T-cell (primary cell): ENCODE data around the gene VPS37C. TPM values are rescaled to one million over a fixed set of nuclear protein-coding genes. Genes with fewer than 3 reads are reported as not detected.

Experiments
- ATAC-seq, 4 experiments: fragments of 200-7000 bp in 3 of 4; fragments of 150-1000 bp in 1 of 4; cut with Tn5 transposase; replicated peaks in 1 of 4; 1 replicate in 3 of 4; 2 replicates in 1 of 4; pipeline ENCODE4 v1.10.0; 2021; ENCODE audit warnings: moderate library complexity in 3 of 4, mild to moderate bottlenecking in 2 of 4, moderate number of reproducible peaks in 1 of 4
- CTCF ChIA-PET, 2 donors: fragments of 300-600 bp; sonication (Branson Sonifier 250); formaldehyde crosslinking; loops; one replicate each; lab custom pipeline; 2022; ENCODE audit warnings: antibody characterized with exemption in 2 of 2; lab: Charles Lee
- POLR2A ChIA-PET, 2 donors: fragments of 300-600 bp; sonication (Branson Sonifier 250); formaldehyde crosslinking; loops; one replicate each; lab custom pipeline; 2022; ENCODE audit warnings: antibody characterized with exemption in 2 of 2; lab: Charles Lee
- DNase-seq, 35 experiments: peaks; one replicate each; pipeline versions ENCODE4 v3.0.0 to v3.0.0-alpha.2; 2013 to 2023
- H3K27ac ChIP-seq: one replicate; pipeline ENCODE4 v1.5.1; 2013; ENCODE audit warnings: low read length
- H3K27me3 ChIP-seq, 2 experiments: replicated peaks in 1 of 2; 1 replicate in 1 of 2; 2 replicates in 1 of 2; pipeline versions ENCODE4 v1.6.1 to v1.7.0; 2013; ENCODE audit warnings: low read length in 1 of 2, mixed read lengths in 1 of 2; ENCODE audit not compliant: control insufficient read depth in 2 of 2, insufficient read depth in 2 of 2; ENCODE audit errors: extremely low read depth in 1 of 2
- H3K36me3 ChIP-seq, 2 donors: 1 replicate in 1 of 2; 2 replicates in 1 of 2; pipeline versions ENCODE4 v1.6.1 to v1.7.0; 2013; ENCODE audit warnings: low read length in 1 of 2; ENCODE audit not compliant: control insufficient read depth in 2 of 2, insufficient read depth in 1 of 2; ENCODE audit errors: extremely low read depth in 1 of 2
- H3K4me1 ChIP-seq, 2 experiments: 1 replicate in 1 of 2; 2 replicates in 1 of 2; pipeline versions ENCODE4 v1.6.1 to v1.7.0; 2013; ENCODE audit warnings: low read length in 2 of 2, mixed read lengths in 1 of 2; ENCODE audit not compliant: insufficient read depth in 2 of 2, control insufficient read depth in 1 of 2; ENCODE audit errors: extremely low read depth in 1 of 2
- H3K4me3 ChIP-seq, 2 donors: 1 replicate in 1 of 2; 2 replicates in 1 of 2; pipeline versions ENCODE4 v1.5.1 to v1.7.0; 2013; ENCODE audit warnings: mild to moderate bottlenecking in 2 of 2, low read length in 1 of 2, moderate library complexity in 1 of 2; ENCODE audit not compliant: control insufficient read depth in 1 of 2; ENCODE audit errors: extremely low read depth in 1 of 2
- H3K9me3 ChIP-seq: 2 replicates; pipeline ENCODE4 v1.7.0; 2013
- H3K27ac Mint-ChIP-seq, 2 donors: one replicate each; pipeline ENCODE4 v1.8.0; 2020 to 2021; ENCODE audit warnings: mild to moderate bottlenecking in 2 of 2, mixed read lengths in 2 of 2
- H3K27me3 Mint-ChIP-seq, 2 donors: one replicate each; pipeline ENCODE4 v1.8.0; 2021 to 2022; ENCODE audit warnings: mixed read lengths in 2 of 2
- H3K36me3 Mint-ChIP-seq: one replicate; pipeline ENCODE4 v1.8.0; 2021; ENCODE audit warnings: mixed read lengths
- H3K4me1 Mint-ChIP-seq, 3 donors: one replicate each; pipeline ENCODE4 v1.8.0; 2020 to 2022; ENCODE audit warnings: mixed read lengths in 3 of 3, mild to moderate bottlenecking in 1 of 3
- H3K4me3 Mint-ChIP-seq, 3 donors: one replicate each; pipeline ENCODE4 v1.8.0; 2020 to 2022; ENCODE audit warnings: mild to moderate bottlenecking in 3 of 3, mixed read lengths in 3 of 3, moderate library complexity in 3 of 3
- H3K9me3 Mint-ChIP-seq, 3 donors: one replicate each; pipeline ENCODE4 v1.8.0; 2020 to 2022; ENCODE audit warnings: mixed read lengths in 3 of 3
- WGBS: methylation state at CpG from one replicate; pipeline ENCODE4 v1.1.5; 2013; ENCODE audit warnings: missing lambda C conversion rate; ENCODE audit not compliant: insufficient coverage; 5-methylcytosine and 5-hydroxymethylcytosine counted together
- total RNA-seq, 35 experiments: library from RNA in 6 of 35; stranded (reverse) in 6 of 35; fragments of 120-200 nt in 1 of 35; gene quantifications; one replicate each; pipeline versions ENCODE4 v1.2.1 to v1.2.4 and lab custom pipeline; 2013 to 2026

Gene VPS37C
- total RNA-seq, 5 donors from 2014 or later (not counting 1 experiment from before 2014, with no cell fraction given), result 3.3 to 7.9 (median 7.3) TPM

DNA sequence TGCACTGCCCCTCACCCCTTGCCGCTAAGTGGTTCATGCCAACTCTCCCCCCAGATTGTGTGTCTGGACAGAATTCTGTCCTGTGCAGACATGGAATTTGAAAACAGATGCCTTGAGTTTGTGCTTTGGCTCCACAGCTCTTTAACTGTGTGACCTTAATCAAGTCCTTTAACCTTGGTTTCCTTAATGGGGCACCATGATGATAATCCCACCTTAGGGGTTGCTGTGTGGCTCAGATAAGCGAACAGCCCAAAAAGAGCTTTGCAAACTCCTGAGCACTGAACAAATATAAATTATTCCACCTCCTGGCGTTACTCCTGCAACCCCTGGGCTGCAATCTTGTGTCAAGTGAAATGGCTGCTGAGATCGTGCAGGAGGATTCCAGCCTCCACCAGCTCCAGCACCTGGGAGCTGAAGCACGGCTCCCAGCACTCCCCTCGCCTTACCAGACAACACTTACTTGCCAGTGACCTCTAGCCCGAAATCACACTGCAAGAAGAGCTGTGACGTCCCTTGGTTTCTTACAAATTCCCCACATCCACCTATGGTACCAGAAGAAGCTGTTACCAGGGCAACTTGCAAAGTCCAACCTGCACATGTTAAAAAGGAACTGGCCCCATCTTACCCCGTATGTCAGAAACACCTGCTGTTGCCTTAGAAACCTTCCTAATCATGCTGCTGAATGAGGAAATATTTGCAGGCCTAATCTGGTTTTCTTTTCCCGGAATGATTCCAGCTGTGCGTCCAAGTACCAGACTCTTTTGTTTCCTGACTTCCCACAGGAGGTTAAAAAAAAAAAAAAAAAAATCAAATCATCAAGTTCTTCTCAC, 13.2 kb downstream of the VPS37C start:
- Histone ChIP-seq H3K36me3 (no peaks in the 10 kb centered on the region), H3K4me3 (no peak overlapping the region), H3K27ac (no peak overlapping the region), H3K9me3 (no peaks in the 10 kb centered on the region), H3K4me1 (peaks cover 0 to 10% of the 10 kb centered on the region in 2 experiments), H3K27me3 (no peaks in the 10 kb centered on the region)
- ChIA-PET CTCF (interaction anchor here in 1 of 2 donors (1.3 kb wide), 1 partner anchor 14 kb away, joined by 4 read pairs; no protein-coding TSS in a partner anchor), POLR2A (interaction anchor here in 1 of 2 donors (0.7 kb wide), 1 partner anchor 530 kb away, joined by 4 read pairs; no protein-coding TSS in a partner anchor)
- H3K4me1 Mint-ChIP-seq, result peaks cover 12 to 39% (median 19%) of the 10 kb centered on the region in 3 donors
- WGBS, result 95% methylated on average over 7 of the region's 11 CpGs
- H3K27me3 Mint-ChIP-seq, result no peaks in the 10 kb centered on the region
- H3K27ac Mint-ChIP-seq, result no peak overlapping the region
- no peaks in the 10 kb centered on the region for H3K9me3 Mint-ChIP-seq
- H3K36me3 Mint-ChIP-seq, result peaks cover 19% of the 10 kb centered on the region
- no peak for DNase-seq
- ATAC-seq, result no peak
- H3K4me3 Mint-ChIP-seq, result no peak overlapping the region

DNA sequence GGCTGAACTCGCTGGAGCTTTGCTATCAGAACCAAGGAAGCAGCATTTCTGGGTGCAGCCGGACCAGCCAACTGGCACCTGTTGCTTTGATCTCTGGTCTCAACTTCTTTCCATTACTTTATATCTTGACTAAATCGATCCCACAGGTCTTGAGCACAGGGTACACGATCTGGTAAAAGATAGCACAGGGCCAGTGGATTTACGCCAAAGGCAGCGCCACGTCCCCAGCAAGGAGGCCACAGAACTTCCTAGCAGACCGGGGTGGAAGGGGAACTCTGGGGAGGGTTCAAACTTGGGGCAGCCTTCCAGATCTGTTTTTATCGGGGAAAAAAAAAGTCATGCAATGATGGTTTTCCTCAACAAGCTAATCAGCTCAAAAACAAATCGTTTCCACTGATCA, 14.0 kb downstream of the VPS37C start:
- Mint-ChIP-seq H3K36me3 (peaks cover 19% of the 10 kb centered on the region), H3K4me1 (peaks cover 15 to 34% (median 21%) of the 10 kb centered on the region in 3 donors), H3K27ac (no peak overlapping the region), H3K27me3 (no peaks in the 10 kb centered on the region), H3K4me3 (no peak overlapping the region), H3K9me3 (no peaks in the 10 kb centered on the region)
- Histone ChIP-seq H3K4me3 (no peak overlapping the region), H3K4me1 (peaks cover 0 to 10% of the 10 kb centered on the region in 2 experiments), H3K9me3 (no peaks in the 10 kb centered on the region), H3K36me3 (no peaks in the 10 kb centered on the region), H3K27ac (no peak overlapping the region), H3K27me3 (no peaks in the 10 kb centered on the region)
- WGBS, result 72% methylated on average over 6 of the region's 10 CpGs
- no peak for ATAC-seq
- POLR2A ChIA-PET, result no interaction called here
- DNase-seq, result no peak
- CTCF ChIA-PET, result interaction anchor here in 1 of 2 donors (1.3 kb wide), 1 partner anchor 13 kb away, joined by 4 read pairs; no protein-coding TSS in a partner anchor

- H3K36me3 ChIP-seq, result no peaks in the 10 kb centered on the region
- H3K4me3 ChIP-seq, result no peak overlapping the region
- Mint-ChIP-seq H3K9me3 (no peaks in the 10 kb centered on the region), H3K4me1 (peaks cover 16 to 34% (median 23%) of the 10 kb centered on the region in 3 donors), H3K4me3 (no peak overlapping the region), H3K36me3 (peaks cover 18% of the 10 kb centered on the region), H3K27ac (peak overlapping the region in 1 of 2 donors; percentile 1), H3K27me3 (no peaks in the 10 kb centered on the region)
- no peaks in the 10 kb centered on the region for H3K9me3 ChIP-seq
- WGBS, result 89% methylated on average over 7 of the region's 9 CpGs
- ChIA-PET POLR2A (interaction anchor here in 1 of 2 donors (0.6 kb wide), 1 partner anchor 9 kb away, joined by 3 read pairs; no protein-coding TSS in a partner anchor), CTCF (no interaction called here)
- H3K27me3 ChIP-seq, result no peaks in the 10 kb centered on the region
- H3K27ac ChIP-seq, result no peak overlapping the region
- DNase-seq, result no peak
- peaks cover 0 to 13% of the 10 kb centered on the region in 2 experiments for H3K4me1 ChIP-seq
- ATAC-seq, result no peak
Observed at GRCh38 chr11:61146416-61146815, 14.8 kb downstream of the VPS37C start.

- CTCF ChIA-PET, result no interaction called here
- Mint-ChIP-seq H3K27ac (no peak overlapping the region), H3K4me1 (peaks cover 16 to 29% (median 23%) of the 10 kb centered on the region in 3 donors), H3K4me3 (no peak overlapping the region), H3K9me3 (no peaks in the 10 kb centered on the region), H3K27me3 (no peaks in the 10 kb centered on the region), H3K36me3 (peaks cover 15% of the 10 kb centered on the region)
- no peaks in the 10 kb centered on the region for H3K36me3 ChIP-seq
- DNase-seq, result no peak
- no peak overlapping the region for H3K27ac ChIP-seq
- POLR2A ChIA-PET, result no interaction called here
- 90% methylated on average over 8 of the region's 17 CpGs for WGBS
- H3K9me3 ChIP-seq, result no peaks in the 10 kb centered on the region
- no peaks in the 10 kb centered on the region for H3K27me3 ChIP-seq
- peaks cover 0 to 13% of the 10 kb centered on the region in 2 experiments for H3K4me1 ChIP-seq
- H3K4me3 ChIP-seq, result no peak overlapping the region
- ATAC-seq, result no peak
Observed at GRCh38 chr11:61145228-61146005, 15.8 kb downstream of the VPS37C start.

- no peak for ATAC-seq
- Mint-ChIP-seq H3K4me3 (no peak overlapping the region), H3K36me3 (peaks cover 15% of the 10 kb centered on the region), H3K9me3 (no peaks in the 10 kb centered on the region), H3K27me3 (no peaks in the 10 kb centered on the region), H3K4me1 (peaks cover 14 to 29% (median 20%) of the 10 kb centered on the region in 3 donors), H3K27ac (no peak overlapping the region)
- Histone ChIP-seq H3K4me3 (no peak overlapping the region), H3K36me3 (no peaks in the 10 kb centered on the region), H3K9me3 (no peaks in the 10 kb centered on the region), H3K27ac (no peak overlapping the region), H3K27me3 (no peaks in the 10 kb centered on the region), H3K4me1 (peaks cover 0 to 13% of the 10 kb centered on the region in 2 experiments)
- DNase-seq, result no peak
- WGBS, result 95% methylated on average over 15 of the region's 16 CpGs
- ChIA-PET POLR2A (no interaction called here), CTCF (no interaction called here)
Observed at GRCh38 chr11:61144511-61145179, 16.6 kb downstream of the VPS37C start.
